ENCODE data around the gene IPO7.
"Not testable (repeated sequence)": the region's sequence is repeated elsewhere in the genome, so short reads cannot be mapped to it uniquely, and the experiment has no call there.

Gene IPO7

DNA sequence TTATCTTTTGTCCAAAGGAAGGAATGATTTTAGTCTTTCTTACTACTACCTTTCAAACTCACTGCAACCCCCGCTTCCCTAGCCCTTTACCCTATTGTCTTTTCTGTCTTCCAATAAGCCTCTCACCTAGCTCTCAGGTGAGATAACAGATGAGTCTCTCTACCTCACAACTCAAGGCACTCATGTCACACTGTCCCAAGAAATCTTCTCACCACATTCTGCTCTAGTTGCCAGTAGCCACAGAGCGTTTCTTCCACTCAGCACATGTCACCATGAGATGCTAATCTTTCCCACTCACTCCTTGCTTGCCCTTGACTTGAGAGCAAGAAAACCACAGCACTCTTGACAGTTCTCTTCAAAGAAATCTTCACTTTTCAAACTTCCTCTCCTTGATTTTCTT is 37.4 kb upstream of the IPO7 start:
- Histone ChIP-seq H3K27ac (replicated peaks) (no peak overlapping the region), H3K4me3 (replicated peaks; ENCODE audit: insufficient read depth, low read length) (no peak overlapping the region), H3K27me3 (ENCODE audit: insufficient read depth, poor library complexity, severe bottlenecking) (no peaks in the 10 kb centered on the region)
- DNase-seq (ENCODE audit: low read depth in 1 of 2, low spot score in 1 of 2) = peak in 1 of 2 experiments; percentile 15
- TF ChIP-seq POLR2AphosphoS5 (IDR thresholded peaks at IDR 0.05; ENCODE audit: low read depth) (no peak), CTCF (IDR thresholded peaks at IDR 0.05; ENCODE audit: insufficient read depth, low read length) (no peak), REST (IDR thresholded peaks at IDR 0.05; ENCODE audit: insufficient replicate concordance, low read depth) (no peak), SPI1 (IDR thresholded peaks at IDR 0.05; ENCODE audit: borderline replicate concordance, low read depth) (no peak), GABPA (IDR thresholded peaks at IDR 0.05; ENCODE audit: low read depth) (no peak)

DNA sequence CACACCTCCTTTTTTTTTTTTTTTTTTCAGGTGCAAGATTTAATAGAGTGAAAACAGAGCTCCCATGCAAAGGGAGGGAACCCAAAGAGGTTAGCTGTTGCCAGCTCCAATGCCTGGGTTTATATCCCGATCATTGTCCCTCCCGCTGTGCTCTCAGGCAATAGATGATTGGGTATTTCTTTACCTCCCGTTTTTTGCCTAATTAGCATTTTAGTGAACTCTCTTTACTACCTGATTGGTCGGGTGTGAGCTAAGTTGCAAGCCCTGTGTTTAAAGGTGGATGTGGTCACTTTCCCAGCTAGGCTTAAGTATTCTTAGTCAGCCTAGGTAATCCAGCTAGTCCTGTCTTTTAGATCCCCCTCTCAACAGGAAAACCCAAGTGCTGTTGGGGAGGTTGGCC is 36.7 kb upstream of the IPO7 start:
- not testable (repeated sequence) for H3K27ac ChIP-seq (replicated peaks); H3K4me3 ChIP-seq (replicated peaks; ENCODE audit: insufficient read depth, low read length); H3K27me3 ChIP-seq (ENCODE audit: insufficient read depth, poor library complexity, severe bottlenecking); DNase-seq (ENCODE audit: low read depth in 1 of 2, low spot score in 1 of 2)

GRCh38 chr11:9351321-9351881 is 33.1 kb upstream of the IPO7 start:
- no peak for TF ChIP-seq REST (IDR thresholded peaks at IDR 0.05; ENCODE audit: insufficient replicate concordance, low read depth)
- no peak for TF ChIP-seq SPI1 (IDR thresholded peaks at IDR 0.05; ENCODE audit: borderline replicate concordance, low read depth)
- no peak for TF ChIP-seq CTCF (IDR thresholded peaks at IDR 0.05; ENCODE audit: insufficient read depth, low read length)
- TF ChIP-seq GABPA (IDR thresholded peaks at IDR 0.05; ENCODE audit: low read depth) = no peak
- TF ChIP-seq POLR2AphosphoS5 (IDR thresholded peaks at IDR 0.05; ENCODE audit: low read depth) = no peak
- Histone ChIP-seq H3K4me3 (replicated peaks; ENCODE audit: insufficient read depth, low read length) (no peak overlapping the region), H3K27ac (replicated peaks) (no peak overlapping the region), H3K27me3 (ENCODE audit: insufficient read depth, poor library complexity, severe bottlenecking) (no peaks in the 10 kb centered on the region)
- no peak for DNase-seq (ENCODE audit: low read depth in 1 of 2, low spot score in 1 of 2)

DNA sequence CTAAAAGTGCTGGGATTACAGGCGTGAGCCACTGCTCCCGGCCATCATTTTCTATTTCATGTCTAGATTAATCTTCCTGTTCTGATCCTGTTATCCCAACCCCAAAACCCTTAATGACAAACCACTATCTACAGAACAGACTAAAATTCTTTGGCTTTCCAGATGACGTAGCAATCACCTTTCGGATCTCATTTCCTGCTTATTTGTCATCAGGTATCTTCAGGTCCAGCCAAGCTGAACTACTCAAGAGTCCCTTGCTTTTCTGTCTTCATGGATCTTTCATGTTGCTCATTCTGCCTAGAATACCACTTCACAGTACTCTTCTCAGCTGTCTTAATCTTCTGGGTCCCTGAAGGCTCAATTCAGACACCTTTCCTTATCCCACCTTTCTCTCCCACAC is 27.4 kb upstream of the IPO7 start:
- TF ChIP-seq REST (IDR thresholded peaks at IDR 0.05; ENCODE audit: insufficient replicate concordance, low read depth) (no peak), SPI1 (IDR thresholded peaks at IDR 0.05; ENCODE audit: borderline replicate concordance, low read depth) (no peak), CTCF (IDR thresholded peaks at IDR 0.05; ENCODE audit: insufficient read depth, low read length) (no peak), POLR2AphosphoS5 (IDR thresholded peaks at IDR 0.05; ENCODE audit: low read depth) (no peak), GABPA (IDR thresholded peaks at IDR 0.05; ENCODE audit: low read depth) (no peak)
- H3K27me3 ChIP-seq (ENCODE audit: insufficient read depth, poor library complexity, severe bottlenecking) = no peaks in the 10 kb centered on the region
- no peak overlapping the region for H3K27ac ChIP-seq (replicated peaks)
- DNase-seq (ENCODE audit: low read depth in 1 of 2, low spot score in 1 of 2) = no peak
- no peak overlapping the region for H3K4me3 ChIP-seq (replicated peaks; ENCODE audit: insufficient read depth, low read length)

GRCh38 chr11:9360862-9361622 is 23.4 kb upstream of the IPO7 start:
- H3K27ac ChIP-seq (replicated peaks); DNase-seq (ENCODE audit: low read depth in 1 of 2, low spot score in 1 of 2); H3K4me3 ChIP-seq (replicated peaks; ENCODE audit: insufficient read depth, low read length); H3K27me3 ChIP-seq (ENCODE audit: insufficient read depth, poor library complexity, severe bottlenecking): not testable (repeated sequence)

All from HL-60 (cell line).